GM23248 (cell line): ENCODE data around the gene FHAD1. TPM values are rescaled to one million over a fixed set of nuclear protein-coding genes. Genes with fewer than 3 reads are reported as not detected.

Source experiments
- DNase-seq: peaks from one replicate; pipeline ENCODE4 v3.0.0-alpha.2; 2015
- H2AFZ ChIP-seq: fragments of 200-600 bp; sonication (generic); 2 replicates; pipeline ENCODE4 v1.6.1; 2016; ENCODE audit warnings: antibody characterized with exemption
- H3F3A ChIP-seq: fragments of 200-600 bp; sonication (generic); 2 replicates; pipeline ENCODE4 v1.6.1; 2016; ENCODE audit warnings: mild to moderate bottlenecking, antibody characterized with exemption, mixed run types; ENCODE audit not compliant: insufficient read depth
- H3K27ac ChIP-seq: fragments of 200-600 bp; sonication (generic); 2 replicates; pipeline ENCODE4 v1.5.1; 2016; ENCODE audit warnings: mild to moderate bottlenecking
- H3K27me3 ChIP-seq: fragments of 200-600 bp; sonication (generic); replicated peaks from 2 replicates; pipeline ENCODE4 v1.6.1; 2016; ENCODE audit warnings: mild to moderate bottlenecking; ENCODE audit not compliant: insufficient read depth
- H3K36me3 ChIP-seq: fragments of 200-600 bp; sonication (generic); 2 replicates; pipeline ENCODE4 v1.6.1; 2016; ENCODE audit warnings: low read depth, mild to moderate bottlenecking
- H3K4me1 ChIP-seq: fragments of 200-600 bp; sonication (generic); 2 replicates; pipeline ENCODE4 v1.6.1; 2016; ENCODE audit warnings: mild to moderate bottlenecking; ENCODE audit not compliant: insufficient read depth
- H3K4me2 ChIP-seq: fragments of 200-600 bp; sonication (generic); one replicate; pipeline ENCODE4 v1.6.1; 2016; ENCODE audit warnings: mild to moderate bottlenecking; ENCODE audit not compliant: unreplicated experiment
- H3K4me3 ChIP-seq: fragments of 200-600 bp; sonication (generic); 2 replicates; pipeline ENCODE4 v1.5.1; 2016; ENCODE audit warnings: mild to moderate bottlenecking
- H3K79me2 ChIP-seq: fragments of 200-600 bp; sonication (generic); 2 replicates; pipeline ENCODE4 v1.6.1; 2016; ENCODE audit warnings: mild to moderate bottlenecking; ENCODE audit not compliant: insufficient read depth
- H3K9ac ChIP-seq: fragments of 200-600 bp; sonication (generic); 2 replicates; pipeline ENCODE4 v1.6.1; 2016; ENCODE audit warnings: mild to moderate bottlenecking
- H3K9me2 ChIP-seq: fragments of 200-600 bp; sonication (generic); 2 replicates; pipeline ENCODE4 v1.6.1; 2016; ENCODE audit warnings: mixed run types, mild to moderate bottlenecking, moderate library complexity; ENCODE audit not compliant: insufficient read depth
- H3K9me3 ChIP-seq: fragments of 200-600 bp; sonication (generic); one replicate; pipeline ENCODE4 v1.6.1; 2017; ENCODE audit warnings: low read depth
- H4K20me1 ChIP-seq: fragments of 200-600 bp; sonication (generic); 2 replicates; pipeline ENCODE4 v1.6.0; 2016; ENCODE audit not compliant: insufficient read depth
- EZH2 ChIP-seq: fragments of 200-600 bp; sonication (generic); IDR thresholded peaks from 2 replicates; pipeline ENCODE4 v1.6.1; 2018; ENCODE audit warnings: antibody characterized with exemption, mild to moderate bottlenecking; ENCODE audit not compliant: insufficient read depth, poor library complexity, severe bottlenecking
- EZH2phosphoT487 ChIP-seq: fragments of 200-600 bp; sonication (generic); IDR thresholded peaks from 2 replicates; pipeline ENCODE4 v1.6.1; 2018; ENCODE audit warnings: antibody characterized with exemption, moderate library complexity, mild to moderate bottlenecking, low read depth; ENCODE audit not compliant: insufficient read depth
- WGBS, 2 experiments: methylation state at CpG; one replicate each; pipeline ENCODE4 v1.1.6; 2015 to 2017; ENCODE audit warnings: low lambda C conversion rate in 2 of 2, low coverage in 1 of 2; ENCODE audit errors: missing lambda C conversion rate in 2 of 2; 5-methylcytosine and 5-hydroxymethylcytosine counted together
- in situ Hi-C: fragments of 300-500 bp; cut with MboI; formaldehyde crosslinking; loops from 2 replicates; pipeline ENCODE4 v1.15.0; 2020
- polyA plus RNA-seq: library from polyadenylated mRNA; unstranded; fragments of >200 nt; fragmentation: Nextera tagmentation; extraction: Ambion mirVana; gene quantifications from 2 replicates; pipeline ENCODE4 v1.2.1, GENCODE V29; 2016
- total RNA-seq: library from RNA; depleted of rRNA; stranded (reverse); fragments of >200 nt; shearing (Covaris generic); gene quantifications from 2 replicates; pipeline ENCODE4 v1.2.3, GENCODE V29; 2014

Gene FHAD1
- total and polyA plus RNA-seq, 2 experiments from 2014 or later: 0.24 TPM; not detected in 1

- no peaks in the 10 kb centered on the region for H3K9me2 ChIP-seq
- no peaks in the 10 kb centered on the region for H3K4me1 ChIP-seq
- H3K36me3 ChIP-seq: no peaks in the 10 kb centered on the region
- H3K4me3 ChIP-seq: no peak overlapping the region
- H3K9me3 ChIP-seq: no peaks in the 10 kb centered on the region
- no peak overlapping the region for H3K27ac ChIP-seq
- no peak overlapping the region for H2AFZ ChIP-seq
- no peaks in the 10 kb centered on the region for H3K79me2 ChIP-seq
- H4K20me1 ChIP-seq: no peaks in the 10 kb centered on the region; the same call in 1 of the 2 replicates
- no peak for TF ChIP-seq EZH2
- 19 to 33% methylated on average over 1 of the region's 1 CpG for WGBS, 2 experiments
- DNase-seq: no peak
- no peak overlapping the region for H3K4me2 ChIP-seq
- peaks cover 7% of the 10 kb centered on the region; the same call in 1 of the 2 replicates for H3K27me3 ChIP-seq
- in situ Hi-C loops: no loop called here
- H3K9ac ChIP-seq: no peak overlapping the region
- no peaks in the 10 kb centered on the region for H3F3A ChIP-seq
Measured at GRCh38 chr1:15238789-15239188, 8.2 kb upstream of the FHAD1 start.

- no peaks in the 10 kb centered on the region for H4K20me1 ChIP-seq
- H3K4me3 ChIP-seq: no peak overlapping the region
- no peaks in the 10 kb centered on the region for H3K9me3 ChIP-seq
- H3K4me1 ChIP-seq: no peaks in the 10 kb centered on the region
- DNase-seq: no peak
- 76 to 84% methylated on average over 7 of the region's 7 CpGs for WGBS, 2 experiments
- H3K9me2 ChIP-seq: no peaks in the 10 kb centered on the region
- H3K4me2 ChIP-seq: no peak overlapping the region
- H3K36me3 ChIP-seq: no peaks in the 10 kb centered on the region
- no peak overlapping the region for H2AFZ ChIP-seq
- peaks cover 14% of the 10 kb centered on the region for H3K27me3 ChIP-seq
- H3F3A ChIP-seq: no peaks in the 10 kb centered on the region
- in situ Hi-C loops: no loop called here
- no peak overlapping the region for H3K27ac ChIP-seq
- H3K9ac ChIP-seq: no peak overlapping the region
- TF ChIP-seq EZH2: no peak
- TF ChIP-seq EZH2phosphoT487: no peak
- no peaks in the 10 kb centered on the region for H3K79me2 ChIP-seq
Measured at GRCh38 chr1:15242766-15243165, 4.3 kb upstream of the FHAD1 start.

GRCh38 chr1:15243275-15244043 is 3.6 kb upstream of the FHAD1 start:
- H2AFZ ChIP-seq: no peak overlapping the region
- no peak for DNase-seq
- no peaks in the 10 kb centered on the region for H3K4me1 ChIP-seq
- in situ Hi-C loops: no loop called here
- no peaks in the 10 kb centered on the region for H3F3A ChIP-seq
- WGBS, 2 experiments: 64 to 65% methylated on average over 10 of the region's 10 CpGs
- H3K9ac ChIP-seq: no peak overlapping the region
- no peak overlapping the region for H3K27ac ChIP-seq
- no peak overlapping the region for H3K4me3 ChIP-seq
- no peaks in the 10 kb centered on the region for H3K9me2 ChIP-seq
- H3K9me3 ChIP-seq: no peaks in the 10 kb centered on the region
- H3K36me3 ChIP-seq: no peaks in the 10 kb centered on the region
- TF ChIP-seq EZH2 (no peak), EZH2phosphoT487 (no peak)
- H3K79me2 ChIP-seq: no peaks in the 10 kb centered on the region
- no peaks in the 10 kb centered on the region for H4K20me1 ChIP-seq
- H3K27me3 ChIP-seq: peaks cover 21% of the 10 kb centered on the region
- H3K4me2 ChIP-seq: no peak overlapping the region

- H2AFZ ChIP-seq: no peak overlapping the region
- no peaks in the 10 kb centered on the region for H3K4me1 ChIP-seq
- H3K9ac ChIP-seq: no peak overlapping the region
- H3K79me2 ChIP-seq: no peaks in the 10 kb centered on the region
- 88 to 96% methylated on average over 5 of the region's 5 CpGs for WGBS, 2 experiments
- H3K9me3 ChIP-seq: no peaks in the 10 kb centered on the region
- H3F3A ChIP-seq: no peaks in the 10 kb centered on the region
- peaks cover 34% of the 10 kb centered on the region for H3K27me3 ChIP-seq
- no peaks in the 10 kb centered on the region for H3K36me3 ChIP-seq
- in situ Hi-C loops: no loop called here
- DNase-seq: no peak
- H3K4me2 ChIP-seq: no peak overlapping the region
- TF ChIP-seq EZH2phosphoT487 (no peak), EZH2 (no peak)
- H3K9me2 ChIP-seq: no peaks in the 10 kb centered on the region
- H4K20me1 ChIP-seq: no peaks in the 10 kb centered on the region
- no peak overlapping the region for H3K27ac ChIP-seq
- no peak overlapping the region for H3K4me3 ChIP-seq
Measured at GRCh38 chr1:15244813-15245212, 2.2 kb upstream of the FHAD1 start.
